NCI-H1417 treated with DMSO at 0.1 percent for 48 hours (cell line): ENCODE data around the gene ADAM10.

Experiments
- DNase-seq: peaks from one replicate; lab custom pipeline; 2025; lab: John Stamatoyannopoulos, UW

Gene ADAM10

GRCh38 chr15:58755350-58755749 is 5.8 kb upstream of the ADAM10 start:
- DNase-seq = no peak

GRCh38 chr15:58752716-58753115 is 3.2 kb upstream of the ADAM10 start:
- no peak for DNase-seq

- DNase-seq = no peak
These were observed 515 bp downstream of the ADAM10 start for GRCh38 chr15:58748852-58749531.

- no peak for DNase-seq
These were observed 1.3 kb downstream of the ADAM10 start for GRCh38 chr15:58748040-58748851.

GRCh38 chr15:58746174-58746573 is 3.3 kb downstream of the ADAM10 start:
- no peak for DNase-seq

- no peak for DNase-seq
These were observed 6.5 kb downstream of the ADAM10 start for GRCh38 chr15:58742819-58743502.

- DNase-seq = no peak
These were observed 7.3 kb downstream of the ADAM10 start for GRCh38 chr15:58742022-58742813.

- no peak for DNase-seq
These were observed 8.5 kb downstream of the ADAM10 start for GRCh38 chr15:58741032-58741431.

GRCh38 chr15:58740436-58740835 is 9.1 kb downstream of the ADAM10 start:
- DNase-seq = no peak

- no peak for DNase-seq
These were observed 11.3 kb downstream of the ADAM10 start for GRCh38 chr15:58738046-58738707.

- DNase-seq = no peak
These were observed 12.2 kb downstream of the ADAM10 start for GRCh38 chr15:58737298-58737697.

- DNase-seq = no peak
These were observed 13.4 kb downstream of the ADAM10 start for GRCh38 chr15:58736018-58736643.

- no peak for DNase-seq
These were observed 14.6 kb downstream of the ADAM10 start for GRCh38 chr15:58734859-58735258.

GRCh38 chr15:58732625-58733363 is 16.7 kb downstream of the ADAM10 start:
- no peak for DNase-seq

GRCh38 chr15:58731756-58732535 is 17.6 kb downstream of the ADAM10 start:
- DNase-seq = no peak

GRCh38 chr15:58726867-58727266 is 22.6 kb downstream of the ADAM10 start:
- no peak for DNase-seq

- no peak for DNase-seq
These were observed 25.0 kb downstream of the ADAM10 start for GRCh38 chr15:58724466-58724865.

- no peak for DNase-seq
These were observed 32.1 kb downstream of the ADAM10 start for GRCh38 chr15:58717357-58717756.

GRCh38 chr15:58716027-58716426 is 33.5 kb downstream of the ADAM10 start:
- DNase-seq = no peak
